H1 (cell line): ENCODE measurements around the gene SLC25A28. TPM values are rescaled to one million over a fixed set of nuclear protein-coding genes. Genes with fewer than 3 reads are reported as not detected.

Experiments used
- CTCF ChIA-PET: fragments of 300-600 bp; sonication (Branson Sonifier 250); formaldehyde crosslinking; loops from one replicate; lab custom pipeline; 2021; ENCODE audit not compliant: partially characterized antibody; lab: Charles Lee
- POLR2A ChIA-PET: fragments of 300-600 bp; sonication (Branson Sonifier 250); formaldehyde crosslinking; loops from one replicate; lab custom pipeline; 2021; ENCODE audit warnings: inconsistent platforms; ENCODE audit not compliant: partially characterized antibody; lab: Charles Lee
- DNase-seq, 2 experiments: peaks; one replicate each; pipeline versions ENCODE4 v3.0.0 to v3.0.0-alpha.2; 2010 to 2022; ENCODE audit warnings: low spot score in 2 of 2, low read depth in 1 of 2, mixed read lengths in 1 of 2
- FAIRE-seq: peaks from 2 replicates; lab custom pipeline; 2011; peaks lifted over from hg19 to GRCh38; lab: Jason Lieb, UNC
- H2AFZ ChIP-seq: 2 replicates; pipeline ENCODE4 v1.8.1; 2012; ENCODE audit warnings: low read length, inconsistent platforms
- H2AK5ac ChIP-seq: 2 replicates; pipeline ENCODE4 v1.6.1; 2013; ENCODE audit warnings: low read depth, low read length
- H2BK120ac ChIP-seq: replicated peaks from 2 replicates; pipeline ENCODE3; 2013; ENCODE audit warnings: low read depth, low read length, inconsistent platforms
- H2BK12ac ChIP-seq: 2 replicates; pipeline ENCODE4 v1.6.1; 2013; ENCODE audit warnings: low read depth, low read length
- H2BK15ac ChIP-seq: 2 replicates; pipeline ENCODE4 v1.6.1; 2013; ENCODE audit warnings: low read length
- H2BK20ac ChIP-seq: 2 replicates; pipeline ENCODE4 v1.6.1; 2013; ENCODE audit warnings: low read length
- H2BK5ac ChIP-seq: 2 replicates; pipeline ENCODE4 v1.6.1; 2013; ENCODE audit warnings: low read depth, low read length
- H3K14ac ChIP-seq: 2 replicates; pipeline ENCODE4 v1.6.1; 2013; ENCODE audit warnings: inconsistent platforms; ENCODE audit not compliant: insufficient read length
- H3K18ac ChIP-seq: 2 replicates; pipeline ENCODE4 v1.6.1; 2013; ENCODE audit warnings: low read length; ENCODE audit errors: extremely low read depth
- H3K23ac ChIP-seq: 2 replicates; pipeline ENCODE4 v1.6.1; 2013; ENCODE audit warnings: inconsistent platforms; ENCODE audit not compliant: insufficient read length
- H3K23me2 ChIP-seq: 2 replicates; pipeline ENCODE4 v1.6.1; 2013; ENCODE audit warnings: low read depth, low read length
- H3K27ac ChIP-seq: 2 replicates; pipeline ENCODE4 v1.6.1; 2011; ENCODE audit warnings: low read depth, low read length, inconsistent platforms
- H3K27me3 ChIP-seq, 4 experiments: replicated peaks in 1 of 4; 1 replicate in 1 of 4; 2 replicates in 3 of 4; pipeline versions ENCODE4 v1.6.1 to v1.8.1; 2011 to 2013; ENCODE audit warnings: low read length in 3 of 4, mild to moderate bottlenecking in 3 of 4, inconsistent platforms in 2 of 4, mixed read lengths in 2 of 4, moderate library complexity in 1 of 4; ENCODE audit not compliant: control insufficient read depth in 3 of 4, insufficient read depth in 3 of 4; ENCODE audit errors: extremely low read depth in 1 of 4
- H3K36me3 ChIP-seq, 4 experiments: 2 replicates each; pipeline versions ENCODE4 v1.6.1 to v1.8.1; 2011 to 2013; ENCODE audit warnings: mild to moderate bottlenecking in 4 of 4, low read length in 3 of 4, moderate library complexity in 2 of 4, control low read depth in 1 of 4, inconsistent platforms in 1 of 4; ENCODE audit not compliant: insufficient read depth in 4 of 4, control insufficient read depth in 2 of 4
- H3K4ac ChIP-seq: replicated peaks from 2 replicates; pipeline ENCODE3; 2013; ENCODE audit warnings: low read length, low read depth, mixed read lengths, inconsistent platforms; ENCODE audit not compliant: insufficient read length
- H3K4me1 ChIP-seq, 4 experiments: replicated peaks in 1 of 4; 1 replicate in 1 of 4; 2 replicates in 3 of 4; pipeline versions ENCODE4 v1.6.1 to v1.8.1; 2011 to 2013; ENCODE audit warnings: low read length in 3 of 4, inconsistent platforms in 2 of 4, mixed read lengths in 1 of 4; ENCODE audit not compliant: insufficient read depth in 4 of 4, control insufficient read depth in 3 of 4
- H3K4me2 ChIP-seq, 2 experiments: 2 replicates each; pipeline versions ENCODE4 v1.6.1 to v1.8.1; 2011 to 2013; ENCODE audit warnings: low read depth in 2 of 2, low read length in 2 of 2, control low read depth in 1 of 2, inconsistent platforms in 1 of 2, mild to moderate bottlenecking in 1 of 2; ENCODE audit not compliant: insufficient read depth in 1 of 2
- H3K4me3 ChIP-seq, 4 experiments: fragments of 200-600, 300-600 bp in 1 of 4; sonication (generic), shearing (Covaris generic), sonication (Bioruptor Twin) in 1 of 4; 2 replicates each; pipeline versions ENCODE4 v1.5.1 to v1.8.1; 2011 to 2016; ENCODE audit warnings: low read length in 4 of 4, low read depth in 3 of 4, control low read depth in 2 of 4, inconsistent platforms in 2 of 4, mild to moderate bottlenecking in 2 of 4, mixed read lengths in 1 of 4, moderate library complexity in 1 of 4; ENCODE audit not compliant: insufficient read depth in 2 of 4; ENCODE audit errors: extremely low read depth in 1 of 4
- H3K56ac ChIP-seq: replicated peaks from 2 replicates; pipeline ENCODE3; 2013; ENCODE audit warnings: low read depth, mild to moderate bottlenecking, mixed read lengths, low read length, inconsistent platforms; ENCODE audit not compliant: insufficient read length
- H3K79me1 ChIP-seq: 2 replicates; pipeline ENCODE4 v1.6.1; 2013; ENCODE audit warnings: low read depth, low read length, control low read depth
- H3K79me2 ChIP-seq, 2 experiments: 2 replicates each; pipeline versions ENCODE4 v1.6.1 to v1.8.1; 2012 to 2013; ENCODE audit warnings: low read length in 2 of 2, mild to moderate bottlenecking in 2 of 2, inconsistent platforms in 1 of 2; ENCODE audit not compliant: insufficient read depth in 2 of 2, control insufficient read depth in 1 of 2
- H3K9ac ChIP-seq, 4 experiments: replicated peaks in 1 of 4; 1 replicate in 1 of 4; 2 replicates in 3 of 4; pipeline versions ENCODE4 v1.6.1 to v1.8.1; 2011 to 2013; ENCODE audit warnings: low read depth in 3 of 4, low read length in 3 of 4, control low read depth in 2 of 4, mild to moderate bottlenecking in 2 of 4, moderate library complexity in 2 of 4, inconsistent platforms in 1 of 4; ENCODE audit errors: extremely low read depth in 1 of 4
- H3K9me3 ChIP-seq, 2 experiments: 2 replicates each; pipeline versions ENCODE4 v1.6.1 to v1.8.1; 2012 to 2013; ENCODE audit warnings: mild to moderate bottlenecking in 2 of 2, moderate library complexity in 2 of 2, control low read depth in 1 of 2, inconsistent platforms in 1 of 2, low read depth in 1 of 2, low read length in 1 of 2, mixed read lengths in 1 of 2; ENCODE audit not compliant: insufficient read depth in 2 of 2
- H4K20me1 ChIP-seq, 2 experiments: replicated peaks in 1 of 2; 2 replicates each; pipeline versions ENCODE3 to v1.8.1; 2011 to 2013; ENCODE audit warnings: inconsistent platforms in 2 of 2, low read length in 2 of 2, mild to moderate bottlenecking in 1 of 2; ENCODE audit not compliant: insufficient read depth in 2 of 2, control insufficient read depth in 1 of 2
- H4K5ac ChIP-seq: 2 replicates; pipeline ENCODE4 v1.6.1; 2013; ENCODE audit warnings: low read length, low read depth, mixed read lengths, inconsistent platforms; ENCODE audit not compliant: insufficient read length
- H4K8ac ChIP-seq: 2 replicates; pipeline ENCODE4 v1.8.0; 2013; ENCODE audit warnings: mild to moderate bottlenecking, moderate library complexity, low read length, inconsistent platforms; ENCODE audit not compliant: insufficient read depth; ENCODE audit errors: extremely low read depth
- H4K91ac ChIP-seq: replicated peaks from 2 replicates; pipeline ENCODE3; 2013; ENCODE audit warnings: low read length, mixed read lengths, inconsistent platforms; ENCODE audit not compliant: insufficient read length
- CREB1 ChIP-seq: IDR thresholded peaks from 2 replicates; pipeline ENCODE4 v1.6.1; 2012; ENCODE audit warnings: inconsistent platforms
- JUND ChIP-seq: IDR thresholded peaks from 2 replicates; pipeline ENCODE4 v1.6.1; 2011; ENCODE audit warnings: mild to moderate bottlenecking, improper control_type of control experiment, low read length
- KDM5A ChIP-seq: fragments of 200-600 bp; IDR thresholded peaks from 2 replicates; pipeline ENCODE4 v1.7.1; 2012; ENCODE audit warnings: mild to moderate bottlenecking, low read length, inconsistent platforms, mixed read lengths
- SRF ChIP-seq: IDR thresholded peaks from 2 replicates; pipeline ENCODE4 v1.6.1; 2011; ENCODE audit warnings: mild to moderate bottlenecking, low read depth, low read length, moderate library complexity
- polyA plus RNA-seq, 7 experiments: library from polyadenylated mRNA; depleted of rRNA in 3 of 7; stranded (reverse) in 5 of 7; unstranded in 2 of 7; fragments of >200 nt in 5 of 7; fragments of 200-250 nt in 2 of 7; gene quantifications; 1 replicate in 5 of 7; 2 replicates in 1 of 7; 4 replicates in 1 of 7; pipeline versions ENCODE4 v1.2.1 to v1.2.3, GENCODE V29; 2011 to 2013; ENCODE audit warnings: missing spikeins in 2 of 7, mixed read lengths in 2 of 7
- total RNA-seq: library from RNA; stranded (reverse); fragmentation: NEBNext Ultra II Directional; extraction: Animal tissue kit (Norgen Biotek cat#: 25700); gene quantifications from 2 replicates; pipeline ENCODE4 v1.2.1, GENCODE V29; 2021

SLC25A28 gene
- total and polyA plus RNA-seq, 2 of the 8 experiments (the other 6 are each of a cell fraction or from before 2014, with no cell fraction given) = 17.2 to 18.5 TPM

DNA sequence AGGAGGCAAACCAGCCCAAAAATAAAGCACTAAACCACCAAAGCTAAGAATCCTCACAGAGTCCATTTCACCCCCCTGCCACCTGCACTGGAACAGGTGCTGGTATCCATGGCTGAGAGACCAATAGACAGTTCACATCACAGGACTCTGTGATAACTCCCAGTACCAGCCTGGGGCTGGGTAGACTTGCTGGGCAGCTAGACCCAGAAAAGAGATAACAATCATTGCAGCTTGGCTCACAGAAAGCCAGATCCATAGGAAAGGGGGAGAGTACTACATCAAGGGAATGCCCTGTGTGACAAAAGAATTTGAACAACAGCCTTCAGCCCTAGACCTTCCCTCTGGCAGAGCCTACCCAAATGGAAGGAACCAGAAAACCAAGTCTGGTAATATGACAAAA, 13.6 kb upstream of the SLC25A28 start:
- no peak overlapping the region for H3K4ac ChIP-seq
- H4K8ac ChIP-seq = no peak overlapping the region
- H3K36me3 ChIP-seq = no peaks in the 10 kb centered on the region
- H4K5ac ChIP-seq = no peak overlapping the region
- CTCF ChIA-PET = interaction anchor here (0.8 kb wide), 1 partner anchor 40 kb away, joined by 4 read pairs; no protein-coding TSS in a partner anchor
- H3K23me2 ChIP-seq = no peaks in the 10 kb centered on the region
- POLR2A ChIA-PET = no interaction called here
- no peak overlapping the region for H3K18ac ChIP-seq
- no peak overlapping the region for H3K56ac ChIP-seq
- no peak overlapping the region for H3K23ac ChIP-seq
- no peak overlapping the region for H2BK12ac ChIP-seq
- H3K4me1 ChIP-seq = peaks cover 0 to 1% (median 0%) of the 10 kb centered on the region in 4 experiments; a peak in 1 of 7 replicates
- no peaks in the 10 kb centered on the region for H3K79me1 ChIP-seq
- TF ChIP-seq KDM5A = no peak
- no peak for TF ChIP-seq JUND
- TF ChIP-seq CREB1 = no peak
- no peak for TF ChIP-seq SRF
- H3K4me2 ChIP-seq = no peak overlapping the region
- no peak overlapping the region for H3K9ac ChIP-seq
- no peak for DNase-seq
- H4K20me1 ChIP-seq = no peaks in the 10 kb centered on the region
- no peak overlapping the region for H2BK15ac ChIP-seq
- H3K27me3 ChIP-seq = no peaks in the 10 kb centered on the region
- H3K27ac ChIP-seq = no peak overlapping the region
- H3K4me3 ChIP-seq = no peak overlapping the region
- no peak for FAIRE-seq
- H3K9me3 ChIP-seq = no peaks in the 10 kb centered on the region
- no peak overlapping the region for H2BK20ac ChIP-seq
- H2AFZ ChIP-seq = no peak overlapping the region
- no peak overlapping the region for H2BK120ac ChIP-seq
- H3K14ac ChIP-seq = no peak overlapping the region
- H3K79me2 ChIP-seq = no peaks in the 10 kb centered on the region
- no peak overlapping the region for H4K91ac ChIP-seq
- H2BK5ac ChIP-seq = no peak overlapping the region
- H2AK5ac ChIP-seq = no peak overlapping the region
